GM06990 (cell line): ENCODE results near the gene ZBED1.
"Not testable (repeated sequence)": the region's sequence is repeated elsewhere in the genome, so short reads cannot be mapped to it uniquely, and the experiment has no call there.

Experiments used
- DNase-seq: peaks from one replicate; pipeline ENCODE4 v3.0.0-alpha.2; 2011; ENCODE audit not compliant: insufficient read length; ENCODE audit errors: extremely low read depth
- H3K27me3 ChIP-seq: replicated peaks from 2 replicates; pipeline ENCODE4 v1.6.0; 2011; ENCODE audit warnings: low read length; ENCODE audit not compliant: control insufficient read depth, insufficient read depth
- H3K36me3 ChIP-seq: 2 replicates; pipeline ENCODE4 v1.5.1; 2011; ENCODE audit warnings: low read length; ENCODE audit not compliant: control insufficient read depth, insufficient read depth
- H3K4me3 ChIP-seq: replicated peaks from 2 replicates; pipeline ENCODE4 v1.5.1; 2011; ENCODE audit warnings: low read depth, mild to moderate bottlenecking, control low read depth, low read length
- TF ChIP-seq, protein P1 (sequence below): IDR thresholded peaks from 2 replicates; pipeline ENCODE4 v1.5.1; 2011; ENCODE audit warnings: low read length, control low read depth, mild to moderate bottlenecking, inconsistent platforms; ENCODE audit not compliant: insufficient read depth, poor library complexity, severe bottlenecking

The ZBED1 gene

DNA sequence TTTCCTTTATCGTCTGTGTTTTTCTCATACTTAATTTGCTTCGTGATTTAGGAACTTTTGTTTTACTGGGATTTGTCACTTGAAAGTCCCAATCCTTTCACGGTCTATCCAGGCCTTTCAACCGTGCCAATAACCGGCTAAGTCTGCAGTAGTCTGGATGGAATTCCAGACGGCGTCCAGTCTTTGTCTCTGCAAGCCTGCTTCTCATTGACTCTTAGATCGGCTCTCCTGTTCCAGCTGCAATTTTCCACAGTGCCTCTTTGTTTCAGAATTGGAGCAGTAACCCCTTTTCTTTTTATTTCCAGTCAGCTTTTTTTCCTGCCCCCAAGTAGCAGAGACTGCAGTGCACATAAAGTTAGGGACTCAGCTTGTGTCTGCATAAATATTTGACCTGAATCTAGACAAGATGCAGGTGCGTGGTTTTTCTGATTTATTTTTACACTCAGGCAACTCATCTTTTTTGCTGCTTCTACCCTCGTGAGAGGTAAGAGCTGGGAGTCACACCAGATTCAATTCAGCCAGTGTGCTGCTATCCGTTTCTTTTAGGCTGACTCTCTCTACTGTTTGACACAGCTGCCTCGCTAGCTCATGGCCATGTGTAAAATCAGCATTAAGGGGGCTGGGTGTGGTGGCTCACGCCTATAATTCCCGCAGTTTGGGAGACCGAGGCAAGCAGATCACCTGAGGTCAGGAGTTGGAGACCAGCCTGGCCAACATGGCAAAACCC lies 37.4 kb upstream of the ZBED1 start:
- TF ChIP-seq, protein P1, sequence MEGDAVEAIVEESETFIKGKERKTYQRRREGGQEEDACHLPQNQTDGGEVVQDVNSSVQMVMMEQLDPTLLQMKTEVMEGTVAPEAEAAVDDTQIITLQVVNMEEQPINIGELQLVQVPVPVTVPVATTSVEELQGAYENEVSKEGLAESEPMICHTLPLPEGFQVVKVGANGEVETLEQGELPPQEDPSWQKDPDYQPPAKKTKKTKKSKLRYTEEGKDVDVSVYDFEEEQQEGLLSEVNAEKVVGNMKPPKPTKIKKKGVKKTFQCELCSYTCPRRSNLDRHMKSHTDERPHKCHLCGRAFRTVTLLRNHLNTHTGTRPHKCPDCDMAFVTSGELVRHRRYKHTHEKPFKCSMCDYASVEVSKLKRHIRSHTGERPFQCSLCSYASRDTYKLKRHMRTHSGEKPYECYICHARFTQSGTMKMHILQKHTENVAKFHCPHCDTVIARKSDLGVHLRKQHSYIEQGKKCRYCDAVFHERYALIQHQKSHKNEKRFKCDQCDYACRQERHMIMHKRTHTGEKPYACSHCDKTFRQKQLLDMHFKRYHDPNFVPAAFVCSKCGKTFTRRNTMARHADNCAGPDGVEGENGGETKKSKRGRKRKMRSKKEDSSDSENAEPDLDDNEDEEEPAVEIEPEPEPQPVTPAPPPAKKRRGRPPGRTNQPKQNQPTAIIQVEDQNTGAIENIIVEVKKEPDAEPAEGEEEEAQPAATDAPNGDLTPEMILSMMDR, result no peak
- H3K36me3 ChIP-seq, result no peaks in the 10 kb centered on the region
- no peaks in the 10 kb centered on the region for H3K27me3 ChIP-seq
- no peak for DNase-seq
- H3K4me3 ChIP-seq, result no peak overlapping the region

DNA sequence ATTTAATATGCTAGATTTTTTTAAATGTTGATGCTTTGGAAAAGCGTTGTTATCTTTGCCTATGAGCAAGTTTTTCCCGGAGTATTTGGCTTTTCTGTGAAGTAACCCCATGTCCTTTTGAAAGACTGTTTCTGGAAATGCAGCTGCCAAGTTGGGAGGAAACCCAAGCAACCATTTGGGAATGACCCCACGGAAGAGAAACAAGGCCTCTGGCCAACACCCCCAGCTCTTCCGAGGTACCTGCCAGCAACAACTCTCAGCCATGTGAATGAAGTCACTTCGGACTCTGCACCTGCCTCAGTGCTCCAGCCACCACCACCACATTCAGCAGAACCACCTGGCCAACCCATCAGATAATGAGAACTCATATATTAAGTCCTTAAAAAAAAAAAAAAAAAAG lies 36.2 kb upstream of the ZBED1 start:
- Histone ChIP-seq H3K36me3 (no peaks in the 10 kb centered on the region), H3K4me3 (no peak overlapping the region), H3K27me3 (no peaks in the 10 kb centered on the region)
- TF ChIP-seq, protein P1, result no peak
- no peak for DNase-seq

DNA sequence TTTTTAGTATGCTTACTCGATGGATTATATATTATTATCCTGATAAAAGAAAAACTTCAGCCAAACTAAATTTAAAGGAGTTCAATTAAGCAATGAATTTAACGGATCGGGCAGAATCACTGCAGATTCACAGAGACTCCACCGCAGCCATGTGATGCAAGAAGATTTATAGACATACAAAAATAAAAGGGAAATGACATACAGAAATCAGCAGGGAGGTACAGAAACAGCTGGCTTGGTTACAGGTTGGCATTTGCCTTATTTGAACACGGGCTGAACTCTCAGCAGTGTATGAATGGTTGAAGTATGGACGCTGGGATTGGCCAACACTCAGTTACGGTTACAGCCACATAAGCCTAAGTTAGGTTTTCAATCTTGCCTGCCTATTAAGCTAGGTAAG lies 35.4 kb upstream of the ZBED1 start:
- Histone ChIP-seq H3K4me3 (no peak overlapping the region), H3K36me3 (no peaks in the 10 kb centered on the region), H3K27me3 (no peaks in the 10 kb centered on the region)
- TF ChIP-seq, protein P1, result no peak
- DNase-seq, result no peak

DNA sequence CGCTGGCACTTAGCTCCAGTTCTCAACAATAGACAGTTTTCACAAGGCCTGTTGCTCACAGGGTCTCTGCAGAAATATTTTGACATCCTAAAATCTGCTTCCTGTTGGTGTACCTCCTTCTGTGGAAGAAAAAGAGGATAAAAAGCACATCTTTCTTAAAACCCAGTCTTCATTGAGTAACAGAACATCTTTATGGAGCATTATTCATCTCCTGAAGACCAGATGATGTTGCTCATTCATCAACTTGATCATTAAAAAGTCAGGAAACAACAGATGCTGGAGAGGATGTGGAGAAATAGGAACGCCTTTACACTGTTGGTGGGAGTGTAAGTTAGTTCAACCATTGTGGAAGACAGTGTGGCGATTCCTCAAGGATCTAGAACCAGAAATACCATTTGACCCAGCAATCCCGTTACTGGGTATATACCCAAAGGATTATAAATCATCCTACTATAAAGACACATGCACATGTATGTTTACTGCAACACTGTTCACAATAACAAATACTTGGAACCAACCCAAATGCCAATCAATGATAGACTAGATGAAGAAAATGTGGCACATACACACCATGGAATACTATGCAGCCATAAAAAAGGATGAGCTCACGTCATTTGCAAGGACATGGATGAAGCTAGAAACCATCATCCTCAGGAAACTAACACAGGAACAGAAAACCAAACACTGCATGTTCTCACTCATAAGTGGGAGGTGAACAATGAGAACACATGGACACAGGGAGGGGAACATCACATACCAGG lies 33.7 kb upstream of the ZBED1 start:
- DNase-seq, H3K36me3 ChIP-seq, H3K27me3 ChIP-seq, H3K4me3 ChIP-seq: not testable (repeated sequence)

DNA sequence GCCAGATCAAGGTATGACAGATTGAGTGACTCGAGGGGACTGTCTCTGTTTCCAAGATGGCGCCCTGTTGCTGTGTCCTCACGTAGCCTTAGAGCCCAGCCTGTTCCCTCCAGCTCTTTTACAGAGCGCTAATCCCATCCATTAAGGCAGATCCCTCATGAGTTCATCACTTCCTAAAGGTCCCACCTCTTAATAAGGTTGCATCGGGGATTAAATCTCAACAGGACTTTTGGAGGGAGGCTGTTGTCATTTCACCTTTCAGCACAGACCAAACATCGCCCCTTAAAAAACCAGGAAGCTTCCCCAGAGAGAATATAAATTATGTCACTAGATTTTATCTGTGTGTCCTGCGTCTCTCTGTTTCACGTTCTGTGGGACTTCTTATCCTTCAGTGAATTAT lies 32.6 kb upstream of the ZBED1 start:
- no peaks in the 10 kb centered on the region for H3K27me3 ChIP-seq
- no peak for DNase-seq
- no peak overlapping the region for H3K4me3 ChIP-seq
- no peaks in the 10 kb centered on the region for H3K36me3 ChIP-seq
- TF ChIP-seq, protein P1, result no peak

DNA sequence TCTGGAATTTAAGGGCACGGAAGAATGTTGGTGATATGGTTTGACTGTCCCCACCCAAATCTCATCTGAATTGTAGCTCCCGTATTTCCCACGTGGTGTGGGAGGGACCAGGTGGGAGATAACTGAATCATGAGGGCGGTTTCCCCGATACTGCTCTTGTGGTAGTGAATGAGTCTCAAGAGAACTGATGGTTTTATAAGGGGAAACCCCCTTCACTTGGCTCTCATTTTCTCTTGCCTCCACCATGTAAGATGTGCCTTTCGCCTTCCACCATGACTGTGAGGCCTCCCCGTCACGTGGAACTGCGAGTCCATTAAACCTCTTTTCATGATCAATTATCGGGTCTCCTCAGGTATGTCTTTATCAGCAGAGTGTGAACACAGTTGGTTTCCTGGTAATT lies 25.6 kb upstream of the ZBED1 start:
- no peaks in the 10 kb centered on the region for H3K36me3 ChIP-seq
- no peaks in the 10 kb centered on the region for H3K27me3 ChIP-seq
- no peak overlapping the region for H3K4me3 ChIP-seq
- no peak for DNase-seq
- TF ChIP-seq, protein P1, result no peak
